ENCODE data around the gene MAST2. TPM values are rescaled to one million over a fixed set of nuclear protein-coding genes. Genes with fewer than 3 reads are reported as not detected.

The MAST2 gene
- total RNA-seq: 22.0 TPM
- long read RNA-seq, partial matches to known transcripts: 15 of 37 reads
- long read RNA-seq, other reads (novel, unspliced or antisense): 22 of 37 reads

DNA sequence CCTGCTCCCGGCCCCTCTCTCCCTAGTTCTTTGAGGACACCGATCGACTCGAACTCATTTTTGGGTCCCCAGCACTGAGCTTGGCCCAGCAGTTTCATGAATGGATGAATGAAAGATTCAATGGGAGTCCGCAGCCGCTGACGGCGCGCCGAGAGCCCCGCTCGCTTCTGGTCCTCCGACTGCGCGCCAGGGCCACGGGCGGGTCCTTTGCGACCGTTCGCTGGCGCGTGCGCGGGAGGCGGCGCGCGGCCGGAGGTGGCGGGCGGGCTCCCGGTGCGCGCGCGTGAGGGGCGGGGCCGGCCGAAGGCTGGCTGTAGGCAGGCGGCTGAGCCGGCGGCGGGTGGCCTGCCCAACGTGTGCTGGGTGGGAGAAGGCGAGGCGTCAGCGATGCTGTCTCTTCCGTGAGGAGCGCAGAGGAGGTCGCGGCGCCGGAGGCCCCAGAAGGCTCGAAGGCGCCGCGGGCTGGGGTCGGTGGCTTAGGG, at the start of gene MAST2:
Gene MAST2 (plus strand): TSS at position 314 of the 482 bp plus-strand sequence. CDS start 284 bp downstream, outside the sequence.
- TF ChIP-seq, protein P1, sequence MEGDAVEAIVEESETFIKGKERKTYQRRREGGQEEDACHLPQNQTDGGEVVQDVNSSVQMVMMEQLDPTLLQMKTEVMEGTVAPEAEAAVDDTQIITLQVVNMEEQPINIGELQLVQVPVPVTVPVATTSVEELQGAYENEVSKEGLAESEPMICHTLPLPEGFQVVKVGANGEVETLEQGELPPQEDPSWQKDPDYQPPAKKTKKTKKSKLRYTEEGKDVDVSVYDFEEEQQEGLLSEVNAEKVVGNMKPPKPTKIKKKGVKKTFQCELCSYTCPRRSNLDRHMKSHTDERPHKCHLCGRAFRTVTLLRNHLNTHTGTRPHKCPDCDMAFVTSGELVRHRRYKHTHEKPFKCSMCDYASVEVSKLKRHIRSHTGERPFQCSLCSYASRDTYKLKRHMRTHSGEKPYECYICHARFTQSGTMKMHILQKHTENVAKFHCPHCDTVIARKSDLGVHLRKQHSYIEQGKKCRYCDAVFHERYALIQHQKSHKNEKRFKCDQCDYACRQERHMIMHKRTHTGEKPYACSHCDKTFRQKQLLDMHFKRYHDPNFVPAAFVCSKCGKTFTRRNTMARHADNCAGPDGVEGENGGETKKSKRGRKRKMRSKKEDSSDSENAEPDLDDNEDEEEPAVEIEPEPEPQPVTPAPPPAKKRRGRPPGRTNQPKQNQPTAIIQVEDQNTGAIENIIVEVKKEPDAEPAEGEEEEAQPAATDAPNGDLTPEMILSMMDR (IDR thresholded peaks at IDR 0.05): no peak
- ATAC-seq: peak; percentile 99
- H3K4me3 ChIP-seq: peak within 1 kb of the TSS; percentile 53
- H3K27ac ChIP-seq: peak within 1 kb of the TSS; percentile 52
- H3K4me1 ChIP-seq: peaks cover 22% of the 10 kb centered on the region
- peak; percentile 96 for DNase-seq
- intact Hi-C loops (cut with DNase I): no loop called here
- H3K27me3 ChIP-seq: no peaks in the 10 kb centered on the region
- H3K9me3 ChIP-seq: no peaks in the 10 kb centered on the region
- no peaks in the 10 kb centered on the region for H3K36me3 ChIP-seq

DNA sequence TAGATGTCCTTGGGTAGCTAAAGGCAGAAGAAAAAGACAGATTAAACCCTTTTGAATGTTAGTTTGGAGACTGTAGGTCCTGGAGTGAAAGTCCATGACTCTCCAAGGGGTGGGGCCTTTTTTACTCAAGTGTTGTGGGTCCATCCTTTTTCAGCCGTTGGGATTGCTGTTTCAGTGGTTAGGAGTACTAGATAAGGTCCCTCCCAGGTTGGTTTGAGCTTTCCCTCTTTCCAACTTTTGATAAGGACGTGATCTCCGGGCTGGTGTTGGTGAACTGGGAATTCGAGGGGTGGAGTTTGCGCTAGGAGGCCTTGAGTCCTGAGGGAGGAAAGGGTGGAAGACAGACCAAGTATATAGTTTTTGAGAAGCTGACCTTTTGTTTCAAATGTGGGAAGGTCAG, 47.7 kb upstream of the MAST2 start:
- intact Hi-C loops (cut with DNase I): no loop called here
- no peaks in the 10 kb centered on the region for H3K27me3 ChIP-seq
- no peak for ATAC-seq

DNA sequence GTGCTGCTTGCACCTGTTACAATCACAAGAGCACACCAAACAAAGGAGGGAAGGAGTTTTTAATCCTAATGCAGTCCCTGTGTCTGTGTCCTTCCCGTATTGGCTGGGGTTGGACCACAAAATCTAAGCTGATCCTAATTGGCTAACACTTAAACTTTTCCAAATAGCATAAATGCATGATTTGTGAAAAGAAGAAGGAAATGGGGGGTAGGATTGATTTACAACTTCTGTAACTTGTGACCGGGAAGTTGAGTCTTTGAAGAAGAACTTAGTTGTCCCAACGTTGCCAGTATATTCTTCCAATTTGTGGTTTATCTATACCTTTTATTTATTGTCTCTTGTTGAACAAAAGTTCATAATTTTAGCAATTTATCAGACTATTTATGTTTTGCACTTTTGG, 41.1 kb upstream of the MAST2 start:
- no peaks in the 10 kb centered on the region for H3K9me3 ChIP-seq
- H3K4me3 ChIP-seq: no peak overlapping the region
- TF ChIP-seq, protein P1 (IDR thresholded peaks at IDR 0.05): no peak
- ATAC-seq: no peak
- H3K4me1 ChIP-seq: no peaks in the 10 kb centered on the region
- no peak for DNase-seq
- H3K27ac ChIP-seq: no peak overlapping the region
- no peaks in the 10 kb centered on the region for H3K27me3 ChIP-seq
- intact Hi-C loops (cut with DNase I): no loop called here
- H3K36me3 ChIP-seq: no peaks in the 10 kb centered on the region

More for the DNA sequence above, 47.7 kb upstream of the MAST2 start:
- Histone ChIP-seq H3K9me3 (no peaks in the 10 kb centered on the region), H3K4me1 (peaks cover 7% of the 10 kb centered on the region), H3K27ac (no peak overlapping the region), H3K36me3 (no peaks in the 10 kb centered on the region), H3K4me3 (no peak overlapping the region)
- TF ChIP-seq, protein P1 (IDR thresholded peaks at IDR 0.05): no peak
- no peak for DNase-seq

DNA sequence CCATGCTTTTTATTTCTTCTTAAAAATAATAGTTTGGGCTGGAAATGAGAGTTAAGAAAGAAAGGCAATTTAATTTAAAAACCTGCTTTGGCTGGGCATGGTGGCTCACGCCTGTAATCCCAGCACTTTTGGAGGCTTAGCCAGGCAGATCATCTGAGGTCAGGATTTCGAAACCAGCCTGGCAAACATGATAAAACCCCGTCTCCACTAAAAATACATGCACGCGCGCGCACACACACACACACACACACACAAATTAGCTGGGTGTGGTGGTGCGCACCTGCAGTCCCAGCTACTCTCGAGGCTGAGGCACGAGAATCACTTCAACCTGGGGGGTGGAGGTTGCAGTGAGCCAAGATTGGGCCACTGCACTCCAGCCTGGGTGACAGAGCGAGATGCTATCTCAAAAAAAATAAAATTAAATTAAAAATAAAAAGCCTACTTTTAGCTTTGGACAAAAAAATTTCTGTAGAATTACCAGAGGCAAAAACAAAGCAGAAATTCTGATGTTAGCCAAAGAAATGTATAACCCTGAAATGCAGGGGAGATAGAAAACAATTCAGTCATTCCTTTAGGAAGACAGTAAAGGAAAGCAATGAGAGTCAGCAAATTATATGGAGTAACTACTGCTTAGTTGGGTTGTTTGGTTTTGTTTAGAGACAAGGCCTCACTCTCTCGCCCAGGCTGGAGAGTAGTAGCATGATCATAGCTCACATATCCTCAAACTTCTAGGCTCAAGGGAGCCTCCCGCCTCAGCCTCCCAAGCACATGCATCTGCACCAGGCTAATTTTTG, 37.2 kb upstream of the MAST2 start:
- no peak overlapping the region for H3K4me3 ChIP-seq
- H3K4me1 ChIP-seq: no peaks in the 10 kb centered on the region
- no peak overlapping the region for H3K27ac ChIP-seq
- H3K36me3 ChIP-seq: no peaks in the 10 kb centered on the region
- ATAC-seq (no peak), DNase-seq (no peak)
- no peaks in the 10 kb centered on the region for H3K27me3 ChIP-seq
- intact Hi-C loops (cut with DNase I): no loop called here
- H3K9me3 ChIP-seq: no peaks in the 10 kb centered on the region
- TF ChIP-seq, protein P1 (IDR thresholded peaks at IDR 0.05): no peak

DNA sequence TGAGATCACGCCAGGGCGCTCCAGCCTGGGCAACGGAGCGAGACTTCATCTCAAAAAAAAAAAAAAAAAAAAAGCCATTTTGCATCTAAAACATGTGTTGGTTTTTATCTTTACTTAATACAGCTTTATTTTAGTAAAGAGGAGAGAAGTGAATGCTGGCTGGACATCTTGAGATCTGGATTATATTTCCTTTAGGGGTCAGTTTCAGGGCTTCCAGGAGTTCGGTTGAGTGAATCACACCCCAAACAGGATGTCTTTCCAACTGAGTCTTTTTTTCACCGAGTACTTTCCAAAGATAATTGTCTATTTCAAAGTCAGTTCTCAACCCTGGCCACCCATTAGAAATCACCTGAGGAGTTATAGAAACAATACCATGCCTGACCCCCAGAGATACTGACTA, 36.4 kb upstream of the MAST2 start:
- Histone ChIP-seq H3K36me3 (no peaks in the 10 kb centered on the region), H3K27ac (no peak overlapping the region), H3K27me3 (no peaks in the 10 kb centered on the region), H3K4me1 (no peaks in the 10 kb centered on the region), H3K9me3 (no peaks in the 10 kb centered on the region), H3K4me3 (no peak overlapping the region)
- intact Hi-C loops (cut with DNase I): no loop called here
- ATAC-seq (no peak), DNase-seq (no peak)
- TF ChIP-seq, protein P1 (IDR thresholded peaks at IDR 0.05): no peak
